Trophoblast cell (in vitro differentiated cells and primary cell): ENCODE data around the gene RFFL.
"Not testable (repeated sequence)": the region's sequence is repeated elsewhere in the genome, so short reads cannot be mapped to it uniquely, and the experiment has no call there.

ENCODE experiments used
- DNase-seq, 2 donors: peaks; one replicate each; pipeline ENCODE4 v3.0.0-alpha.2; 2016
- H2AFZ ChIP-seq: 2 replicates; pipeline ENCODE4 v1.6.1; 2013; ENCODE audit warnings: low read length, moderate library complexity, mild to moderate bottlenecking; ENCODE audit not compliant: insufficient read depth, poor library complexity
- H2AK5ac ChIP-seq: 2 replicates; pipeline ENCODE4 v1.6.1; 2013; ENCODE audit warnings: mild to moderate bottlenecking, low read length
- H2BK120ac ChIP-seq: 2 replicates; pipeline ENCODE4 v1.6.1; 2013; ENCODE audit warnings: low read length, mild to moderate bottlenecking, moderate library complexity; ENCODE audit not compliant: insufficient read depth, poor library complexity
- H2BK12ac ChIP-seq: 2 replicates; pipeline ENCODE4 v1.6.1; 2013; ENCODE audit warnings: mild to moderate bottlenecking, low read length, moderate library complexity
- H2BK5ac ChIP-seq: 2 replicates; pipeline ENCODE4 v1.6.1; 2013; ENCODE audit warnings: low read length, low read depth, moderate library complexity, mild to moderate bottlenecking; ENCODE audit not compliant: poor library complexity
- H3K14ac ChIP-seq: 2 replicates; pipeline ENCODE4 v1.6.1; 2013; ENCODE audit warnings: mild to moderate bottlenecking, low read length
- H3K18ac ChIP-seq: 2 replicates; pipeline ENCODE4 v1.6.1; 2013; ENCODE audit warnings: mild to moderate bottlenecking, low read length
- H3K23ac ChIP-seq: 2 replicates; pipeline ENCODE4 v1.6.1; 2013; ENCODE audit warnings: low read length
- H3K27ac ChIP-seq: 2 replicates; pipeline ENCODE4 v1.5.1; 2013; ENCODE audit warnings: low read depth, mild to moderate bottlenecking, inconsistent platforms, low read length, moderate library complexity
- H3K27me3 ChIP-seq: 2 replicates; pipeline ENCODE4 v1.6.1; 2013; ENCODE audit warnings: inconsistent platforms, mild to moderate bottlenecking, low read length, moderate library complexity; ENCODE audit not compliant: insufficient read depth
- H3K36me3 ChIP-seq, 2 experiments: 1 replicate in 1 of 2; 2 replicates in 1 of 2; pipeline ENCODE4 v1.6.1; 2013; ENCODE audit warnings: low read length in 2 of 2, mild to moderate bottlenecking in 2 of 2, moderate library complexity in 1 of 2; ENCODE audit not compliant: insufficient read depth in 2 of 2, control insufficient read depth in 1 of 2
- H3K4ac ChIP-seq: 2 replicates; pipeline ENCODE4 v1.6.1; 2013; ENCODE audit warnings: low read depth, mild to moderate bottlenecking, low read length, moderate library complexity
- H3K4me1 ChIP-seq, 2 experiments: 1 replicate in 1 of 2; 2 replicates in 1 of 2; pipeline ENCODE4 v1.6.1; 2013; ENCODE audit warnings: low read length in 2 of 2, mild to moderate bottlenecking in 2 of 2, moderate library complexity in 1 of 2; ENCODE audit not compliant: insufficient read depth in 2 of 2, control insufficient read depth in 1 of 2
- H3K4me2 ChIP-seq: 2 replicates; pipeline ENCODE4 v1.6.1; 2013; ENCODE audit warnings: inconsistent platforms, mild to moderate bottlenecking, low read length, moderate library complexity
- H3K4me3 ChIP-seq: 2 replicates; pipeline ENCODE4 v1.5.1; 2013; ENCODE audit warnings: mild to moderate bottlenecking, low read depth, low read length, inconsistent platforms
- H3K79me1 ChIP-seq: one replicate; pipeline ENCODE4 v1.6.1; 2013; ENCODE audit warnings: low read length
- H3K79me2 ChIP-seq: 2 replicates; pipeline ENCODE4 v1.6.1; 2013; ENCODE audit warnings: low read length, mild to moderate bottlenecking; ENCODE audit not compliant: control insufficient read depth, insufficient read depth, poor library complexity
- H3K9ac ChIP-seq: 2 replicates; pipeline ENCODE4 v1.6.1; 2013; ENCODE audit warnings: mild to moderate bottlenecking, low read length
- H3K9me3 ChIP-seq: 2 replicates; pipeline ENCODE4 v1.6.1; 2013; ENCODE audit warnings: low read depth, mild to moderate bottlenecking, control low read depth, inconsistent platforms, low read length; ENCODE audit not compliant: insufficient read depth
- H4K12ac ChIP-seq: 2 replicates; pipeline ENCODE4 v1.6.1; 2013; ENCODE audit warnings: low read depth, mild to moderate bottlenecking, low read length, moderate library complexity
- H4K8ac ChIP-seq: 2 replicates; pipeline ENCODE4 v1.6.1; 2013; ENCODE audit warnings: low read depth, mild to moderate bottlenecking, low read length, moderate library complexity
- H4K91ac ChIP-seq: one replicate; pipeline ENCODE4 v1.6.1; 2013; ENCODE audit warnings: low read depth, mild to moderate bottlenecking, low read length, moderate library complexity
- WGBS: extraction: QIAGEN DNeasy Blood & Tissue Kit; methylation state at CpG from one replicate; pipeline ENCODE4 v1.1.7; 2013; ENCODE audit warnings: missing lambda C conversion rate; ENCODE audit not compliant: insufficient read length, insufficient coverage; ENCODE audit errors: extremely low coverage; 5-methylcytosine and 5-hydroxymethylcytosine counted together

Gene RFFL

DNA sequence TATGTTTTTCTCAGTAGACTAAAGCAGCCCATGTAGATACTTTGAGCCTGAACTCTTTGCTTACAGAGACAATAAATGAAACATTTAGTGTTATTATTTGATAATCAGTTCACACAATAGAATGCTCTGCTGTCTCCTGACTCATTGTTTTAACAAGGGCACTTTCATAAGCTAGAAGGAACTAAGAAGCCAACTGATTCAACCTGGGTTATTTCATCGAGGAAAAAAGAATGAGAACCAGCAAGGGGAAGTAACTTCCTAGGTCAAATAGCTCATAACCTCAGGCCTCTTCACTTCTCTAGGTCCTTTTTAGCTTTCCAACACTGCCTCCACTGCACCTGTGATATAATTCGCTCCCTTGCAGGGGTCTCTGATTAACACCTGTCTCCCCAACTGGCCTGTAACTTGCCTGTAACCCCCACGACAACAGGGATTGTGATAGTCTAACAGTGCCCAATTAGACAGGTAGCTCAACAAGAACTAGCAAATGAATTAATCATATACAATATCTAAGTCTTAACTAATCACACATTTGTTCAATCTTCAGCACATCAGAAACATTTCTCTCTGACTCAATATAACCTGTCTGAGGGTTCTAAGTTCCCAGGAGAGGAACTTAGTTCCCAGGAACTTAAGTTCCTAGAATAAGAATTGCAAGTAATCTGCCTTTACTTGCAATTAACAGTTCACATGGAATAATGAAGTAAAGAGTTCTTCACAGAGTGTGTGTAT lies 34.8 kb downstream of the RFFL start:
- Histone ChIP-seq H2BK120ac (no peak overlapping the region), H3K14ac (no peak overlapping the region), H3K79me2 (no peaks in the 10 kb centered on the region), H2AFZ (no peak overlapping the region), H3K23ac (no peak overlapping the region), H3K27ac (no peak overlapping the region), H3K18ac (no peak overlapping the region), H4K12ac (no peak overlapping the region), H3K36me3 (no peaks in the 10 kb centered on the region), H3K9me3 (no peaks in the 10 kb centered on the region), H2AK5ac (no peak overlapping the region), H4K8ac (no peak overlapping the region), H3K9ac (no peak overlapping the region), H3K4me3 (no peak overlapping the region), H3K4me1 (peaks cover 2 to 3% of the 10 kb centered on the region in 2 experiments), H2BK5ac (no peak overlapping the region), H3K4ac (no peak overlapping the region), H2BK12ac (no peak overlapping the region), H3K4me2 (no peak overlapping the region), H3K27me3 (no peaks in the 10 kb centered on the region), H4K91ac (no peak overlapping the region), H3K79me1 (no peaks in the 10 kb centered on the region)
- no CpG with 5 or more reads among the region's 3 CpGs for WGBS
- DNase-seq, result no peak

DNA sequence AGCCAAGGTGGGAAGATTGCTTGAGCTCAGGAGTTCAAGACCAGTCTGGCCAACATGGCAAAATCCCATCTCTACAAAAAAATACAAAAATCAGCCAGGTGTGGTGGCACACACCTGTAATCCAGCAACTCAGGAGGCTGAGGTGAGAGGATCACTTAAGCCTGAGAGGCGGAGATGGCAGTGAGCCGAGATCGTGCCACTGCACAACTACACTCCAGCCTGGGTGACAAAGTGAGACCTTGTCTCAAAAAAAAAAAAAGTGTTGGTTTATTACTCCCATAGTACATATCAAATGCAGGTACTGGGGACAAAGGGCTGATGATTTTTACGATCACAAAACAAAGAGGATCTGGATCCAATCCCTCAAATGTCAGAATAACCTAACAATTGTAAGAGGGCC lies 35.4 kb downstream of the RFFL start:
- H4K12ac ChIP-seq, H3K4ac ChIP-seq, DNase-seq, H3K14ac ChIP-seq, H2AK5ac ChIP-seq, H2BK5ac ChIP-seq, H2AFZ ChIP-seq, H2BK12ac ChIP-seq, H3K79me1 ChIP-seq, H3K9me3 ChIP-seq, H2BK120ac ChIP-seq, H3K4me2 ChIP-seq, H4K8ac ChIP-seq, H3K4me1 ChIP-seq, H3K4me3 ChIP-seq, H3K18ac ChIP-seq, H3K9ac ChIP-seq, H3K79me2 ChIP-seq, H3K36me3 ChIP-seq, H3K27ac ChIP-seq, H3K27me3 ChIP-seq, H4K91ac ChIP-seq, H3K23ac ChIP-seq: not testable (repeated sequence)
- no CpG with 5 or more reads among the region's 4 CpGs for WGBS

DNA sequence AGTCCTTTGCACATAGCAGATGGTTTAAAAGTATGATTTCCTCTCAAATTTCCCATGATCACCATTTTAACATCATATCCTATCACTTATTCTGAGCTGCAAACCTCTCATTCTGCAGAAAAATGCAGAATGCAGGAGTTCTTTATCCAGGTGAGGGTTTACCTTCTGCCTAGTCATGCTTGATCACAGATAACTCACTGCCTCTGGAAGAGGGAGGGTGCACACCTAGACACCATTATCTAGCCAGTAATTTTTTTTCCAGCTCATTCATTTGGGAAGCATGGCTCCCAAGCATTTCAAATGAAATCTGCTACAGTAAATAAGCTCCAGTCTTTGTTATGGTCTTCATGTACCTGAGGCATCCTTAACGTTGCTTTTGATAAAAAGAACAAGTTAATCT lies 38.0 kb downstream of the RFFL start:
- no peaks in the 10 kb centered on the region for H3K27me3 ChIP-seq
- H3K23ac ChIP-seq, result no peak overlapping the region
- H3K36me3 ChIP-seq, result peaks cover 0 to 2% of the 10 kb centered on the region in 2 experiments
- no peak overlapping the region for H4K12ac ChIP-seq
- no peak overlapping the region for H2BK12ac ChIP-seq
- no peak overlapping the region for H2AFZ ChIP-seq
- H3K14ac ChIP-seq, result no peak overlapping the region
- no peak overlapping the region for H3K4me3 ChIP-seq
- no peak overlapping the region for H3K9ac ChIP-seq
- H3K4me1 ChIP-seq, result peaks cover 8% of the 10 kb centered on the region in 2 experiments
- no peaks in the 10 kb centered on the region for H3K79me2 ChIP-seq
- no peak overlapping the region for H3K4me2 ChIP-seq
- no peak overlapping the region for H4K8ac ChIP-seq
- H3K18ac ChIP-seq, result no peak overlapping the region
- DNase-seq, result peak in 1 of 2 donors; percentile 30
- no peak overlapping the region for H4K91ac ChIP-seq
- no peak overlapping the region for H2BK120ac ChIP-seq
- WGBS, result no CpG with 5 or more reads among the region's 1 CpG
- H3K9me3 ChIP-seq, result no peaks in the 10 kb centered on the region
- H3K79me1 ChIP-seq, result peaks cover 3% of the 10 kb centered on the region
- H3K27ac ChIP-seq, result no peak overlapping the region
- no peak overlapping the region for H2AK5ac ChIP-seq
- no peak overlapping the region for H3K4ac ChIP-seq
- H2BK5ac ChIP-seq, result no peak overlapping the region

DNA sequence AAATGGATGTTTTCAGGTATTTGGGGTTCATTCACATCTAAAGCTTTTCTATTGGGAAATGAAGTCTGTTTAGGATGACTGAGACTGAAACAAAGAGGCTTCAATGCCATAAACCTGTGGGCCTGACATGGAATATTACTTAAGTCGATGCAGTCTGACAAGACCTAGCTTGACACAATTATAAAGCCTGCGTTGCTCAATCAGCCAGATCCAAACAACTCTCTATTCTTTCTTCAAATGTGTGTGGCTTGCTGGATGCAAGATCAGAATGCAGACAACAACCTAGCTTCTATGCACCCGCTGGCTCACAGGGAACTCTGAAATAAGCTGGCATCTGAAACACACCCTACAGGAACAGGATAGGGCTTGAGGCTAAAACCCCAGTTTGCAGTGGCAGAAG lies 40.0 kb downstream of the RFFL start:
- Histone ChIP-seq H3K79me1 (peaks cover 3% of the 10 kb centered on the region), H4K8ac (no peak overlapping the region), H4K91ac (no peak overlapping the region), H3K9ac (no peak overlapping the region), H3K36me3 (peaks cover 0 to 2% of the 10 kb centered on the region in 2 experiments), H3K4me1 (peaks cover 8% of the 10 kb centered on the region in 2 experiments), H3K79me2 (no peaks in the 10 kb centered on the region), H3K27me3 (no peaks in the 10 kb centered on the region), H3K18ac (no peak overlapping the region), H3K9me3 (no peaks in the 10 kb centered on the region), H2BK5ac (no peak overlapping the region), H3K27ac (no peak overlapping the region), H2AK5ac (no peak overlapping the region), H2AFZ (no peak overlapping the region), H3K4ac (no peak overlapping the region), H3K23ac (no peak overlapping the region), H4K12ac (no peak overlapping the region), H3K4me3 (no peak overlapping the region), H2BK12ac (no peak overlapping the region), H3K4me2 (no peak overlapping the region), H2BK120ac (no peak overlapping the region), H3K14ac (no peak overlapping the region)
- no CpG with 5 or more reads among the region's 3 CpGs for WGBS
- DNase-seq, result peak in 1 of 2 donors; percentile 12
